ENCODE measurements around the gene TBXAS1.

TBXAS1 gene

DNA sequence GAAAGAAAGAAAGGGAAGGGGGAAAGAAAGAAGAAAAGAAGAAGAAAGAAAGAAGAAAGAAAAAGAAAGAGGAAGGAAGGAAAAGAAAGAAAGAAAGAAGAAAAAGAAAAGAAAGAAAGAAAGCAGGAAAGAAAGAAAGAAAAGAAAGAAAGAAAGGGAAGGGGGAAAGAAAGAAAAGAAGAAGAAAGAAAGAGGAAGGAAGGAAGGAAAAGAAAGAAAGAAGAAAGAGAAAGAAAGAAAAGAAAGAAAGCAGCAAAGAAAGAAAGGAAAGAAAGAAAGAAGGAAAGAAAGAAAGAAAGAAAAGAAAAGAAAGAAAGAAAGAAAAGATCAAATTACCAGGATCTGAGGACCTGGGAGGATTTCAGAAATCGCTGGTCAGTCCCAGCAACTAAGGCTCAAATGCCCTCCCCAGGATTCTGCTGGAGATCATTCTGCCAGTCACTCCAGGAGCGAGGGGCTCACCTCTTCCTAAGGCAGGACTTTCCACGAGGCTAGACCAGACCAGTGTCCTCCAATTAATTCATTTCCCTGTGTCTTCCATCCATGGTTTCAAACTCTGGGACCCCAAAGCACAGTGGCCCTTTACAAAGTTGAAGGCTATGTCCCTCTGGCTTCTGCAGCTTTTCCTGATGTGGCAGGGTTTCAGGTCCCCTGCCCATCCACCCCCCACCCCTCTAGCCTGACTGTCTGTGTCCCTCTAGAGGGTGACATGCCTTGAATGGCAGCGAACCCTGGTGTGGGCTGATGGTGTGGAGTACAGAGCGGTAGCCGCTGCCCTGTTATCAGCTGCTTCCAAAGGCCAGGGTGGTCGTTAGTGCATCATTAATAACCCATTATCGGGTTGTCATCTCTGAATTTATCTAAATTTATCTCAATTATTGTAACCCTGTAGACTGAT, 155.8 kb downstream of the TBXAS1 start:
- no peak for DNase-seq

DNA sequence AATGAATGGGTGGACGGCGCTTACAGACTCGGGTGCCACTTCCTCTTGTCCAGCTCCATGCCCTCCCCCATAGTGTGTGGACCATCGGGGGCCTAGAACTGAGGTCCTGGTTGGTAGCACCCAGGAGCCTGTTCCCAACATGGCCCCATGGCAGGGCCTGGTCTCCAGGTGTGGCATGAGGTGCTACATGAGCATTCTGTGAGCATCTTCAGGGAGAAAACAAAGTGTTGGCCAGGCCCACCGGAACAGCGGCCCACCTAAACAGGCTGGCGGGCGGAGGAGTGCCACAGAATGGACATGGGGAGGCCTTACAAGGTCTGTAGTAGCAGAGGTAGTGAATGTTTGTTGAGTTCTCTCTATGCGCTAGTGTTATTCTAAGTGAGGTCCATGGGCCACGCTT, 156.7 kb downstream of the TBXAS1 start:
- DNase-seq = no peak

- no peak for DNase-seq
Measured at GRCh38 chr7:139987691-139988516, 158.8 kb downstream of the TBXAS1 start.

DNA sequence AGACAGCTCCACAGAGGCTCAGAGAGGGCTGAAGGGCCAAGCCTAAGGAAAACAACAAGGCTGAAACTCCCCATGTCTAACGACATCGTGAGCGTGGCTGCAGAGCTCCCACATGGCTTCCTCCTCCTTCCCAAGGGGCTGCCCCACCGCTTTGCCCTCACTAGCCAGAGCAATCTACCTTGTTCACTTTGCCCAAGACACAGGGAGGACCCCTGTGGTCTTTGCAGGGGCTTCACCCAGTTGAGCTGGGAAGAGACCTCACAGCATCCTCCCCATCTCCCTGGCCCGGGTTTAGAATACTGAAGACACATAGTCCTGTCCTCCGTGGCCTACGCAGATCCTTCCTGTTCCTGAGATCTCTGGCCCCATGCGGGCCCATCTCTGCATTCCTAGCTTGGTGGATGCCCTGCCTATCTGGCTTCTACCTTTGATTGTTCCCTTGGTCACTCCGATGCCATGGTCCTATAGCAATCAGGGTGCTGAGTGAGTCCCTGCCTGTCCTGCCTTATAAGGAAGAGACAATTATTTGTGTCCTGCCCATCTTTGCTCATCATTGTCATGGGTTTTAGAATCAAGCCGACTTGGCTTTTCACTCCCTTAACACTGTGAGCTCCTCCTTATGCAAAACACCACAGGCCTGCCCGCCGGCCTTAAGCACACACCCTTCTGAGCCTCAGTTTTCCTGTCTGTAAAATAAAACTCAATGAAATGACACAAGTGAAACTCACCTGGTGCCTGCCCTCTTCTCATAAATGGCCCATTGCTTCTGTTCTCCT, 160.5 kb downstream of the TBXAS1 start:
- no peak for DNase-seq

DNA sequence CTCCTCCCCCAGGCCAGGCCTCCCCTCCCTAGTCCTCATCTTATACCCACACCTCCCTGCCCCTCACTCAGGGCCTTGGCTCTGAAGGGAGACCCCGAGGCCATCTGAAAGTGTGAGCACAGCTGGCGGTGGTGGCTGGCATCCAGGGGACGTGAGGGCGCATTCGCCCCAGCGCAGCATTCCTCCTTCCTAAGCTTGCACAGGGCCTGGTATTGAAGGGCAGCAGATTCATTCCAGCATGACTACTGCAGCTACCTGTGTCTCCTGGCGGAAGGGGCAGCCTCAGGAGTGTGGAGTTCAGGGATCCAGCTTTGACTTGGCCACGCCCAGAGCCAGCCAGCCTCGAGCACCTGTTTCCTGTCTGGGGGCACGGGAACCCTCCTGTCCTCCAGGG, 161.1 kb downstream of the TBXAS1 start:
- no peak for DNase-seq

GRCh38 chr7:139990571-139991268, 161.7 kb downstream of the TBXAS1 start:
- no peak for DNase-seq

- no peak for DNase-seq
Measured at GRCh38 chr7:139991269-139991666, 162.2 kb downstream of the TBXAS1 start.

GRCh38 chr7:139991911-139992310, 162.8 kb downstream of the TBXAS1 start:
- DNase-seq = no peak

DNA sequence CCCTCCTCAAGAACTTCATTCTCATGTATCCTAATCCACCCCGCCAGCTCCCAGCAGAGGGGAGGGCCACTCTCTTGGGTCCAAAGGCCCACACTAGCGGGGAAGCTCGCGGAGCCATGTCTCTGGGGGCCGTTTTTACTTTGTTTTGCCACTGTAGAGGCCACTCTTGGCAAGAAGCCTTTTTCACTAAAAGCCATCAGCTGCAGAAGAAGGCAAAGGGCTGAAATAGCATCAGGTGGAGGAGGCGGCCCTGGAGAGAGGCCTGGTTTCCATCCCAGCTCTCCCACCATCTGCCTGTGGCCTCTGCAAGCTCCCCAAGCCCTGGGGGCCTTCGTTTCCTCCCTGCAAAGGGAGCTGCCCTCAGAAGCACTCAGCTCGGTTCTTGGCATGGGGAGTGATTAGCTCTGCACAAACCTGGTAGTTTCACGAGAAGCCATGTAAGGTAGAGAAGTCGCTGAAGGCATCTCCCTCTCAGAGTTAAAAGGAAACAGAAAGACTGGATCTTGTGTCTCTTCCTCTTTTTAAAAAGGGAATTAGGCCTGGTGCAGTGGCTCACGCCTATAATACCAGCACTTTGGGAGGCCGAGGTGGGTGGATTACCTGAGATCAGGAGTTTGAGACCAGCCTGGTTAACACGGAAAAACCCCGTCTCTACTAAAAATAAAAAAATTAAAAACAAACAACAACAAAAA, 163.4 kb downstream of the TBXAS1 start:
- peak; percentile 16 for DNase-seq

DNA sequence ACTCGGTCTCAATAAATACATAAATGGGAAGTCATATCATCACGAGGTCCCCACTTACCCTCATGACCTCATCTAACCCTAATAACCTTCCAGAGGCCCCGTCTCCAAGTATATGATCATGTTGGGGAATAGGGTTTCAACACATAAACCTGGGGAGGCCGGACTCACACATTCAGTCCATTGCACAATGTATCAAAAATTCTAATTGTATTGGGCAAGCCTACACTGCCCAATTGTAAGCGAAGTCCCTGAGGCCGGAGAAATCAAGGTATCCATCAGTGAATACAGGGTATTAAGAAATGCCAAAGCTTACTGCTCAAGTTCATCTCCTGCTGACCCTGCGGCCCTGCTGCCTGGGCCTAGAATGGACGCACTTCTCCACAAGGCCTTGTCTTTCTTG, 164.1 kb downstream of the TBXAS1 start:
- no peak for DNase-seq

DNA sequence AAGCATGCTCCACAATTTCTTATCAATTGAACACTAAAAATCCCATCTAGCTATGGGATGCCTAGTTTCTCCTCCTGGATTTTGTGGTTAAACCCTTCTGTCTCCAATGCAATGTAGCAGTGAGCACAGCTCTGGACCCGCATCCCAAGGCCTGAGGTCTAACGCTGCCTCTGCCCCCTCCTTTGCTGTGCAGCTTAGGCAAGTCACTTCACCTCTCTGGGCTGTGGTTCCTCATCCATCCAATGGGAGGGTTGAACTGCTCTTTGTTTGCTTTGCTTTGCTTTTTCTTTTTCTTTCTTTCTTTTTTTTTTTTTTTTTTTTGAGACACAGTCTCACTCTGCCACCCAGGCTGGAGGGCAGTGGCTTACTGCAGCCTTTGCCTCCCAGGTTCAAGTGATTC, 164.5 kb downstream of the TBXAS1 start:
- no peak for DNase-seq

DNA sequence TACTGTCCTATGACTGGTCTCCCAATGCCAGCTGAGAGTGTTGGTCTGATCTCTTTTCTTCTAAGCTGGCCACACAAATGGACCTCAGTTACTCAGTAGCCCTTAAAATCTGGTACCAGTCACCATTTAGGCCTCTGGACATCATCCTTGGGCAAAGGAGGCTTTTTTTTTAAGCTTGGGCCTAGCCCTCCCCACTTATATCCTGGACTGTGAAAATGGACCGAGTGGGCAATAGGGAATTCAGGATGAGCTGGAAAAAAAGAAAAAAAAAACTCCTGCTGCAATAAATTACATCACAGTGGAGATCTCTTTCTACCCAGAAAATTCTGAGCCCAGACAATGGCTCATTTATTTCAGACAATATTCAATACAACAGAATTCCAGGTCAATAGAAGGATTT, 165.3 kb downstream of the TBXAS1 start:
- no peak for DNase-seq

GRCh38 chr7:139995017-139995915, 166.2 kb downstream of the TBXAS1 start:
- peak; percentile 41 for DNase-seq

DNA sequence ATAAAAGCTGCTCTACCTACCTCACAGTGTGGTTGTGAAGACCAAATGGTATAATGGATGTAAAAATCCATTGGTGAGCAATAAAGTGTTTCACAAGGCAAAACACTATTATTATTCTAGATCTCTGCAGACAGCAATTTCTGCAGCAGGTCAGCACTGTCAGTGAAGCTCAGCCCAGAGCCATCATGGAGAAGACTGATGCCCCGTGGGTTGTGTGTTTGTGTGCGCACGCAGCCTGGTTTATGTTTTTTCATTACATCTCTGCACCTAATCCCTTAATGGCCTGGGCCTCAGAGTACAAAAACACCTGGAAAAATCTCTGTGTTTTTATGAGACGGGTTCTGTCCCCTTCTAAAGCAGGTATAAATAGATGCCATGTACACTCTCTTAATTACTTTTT, 169.5 kb downstream of the TBXAS1 start:
- DNase-seq = no peak

DNA sequence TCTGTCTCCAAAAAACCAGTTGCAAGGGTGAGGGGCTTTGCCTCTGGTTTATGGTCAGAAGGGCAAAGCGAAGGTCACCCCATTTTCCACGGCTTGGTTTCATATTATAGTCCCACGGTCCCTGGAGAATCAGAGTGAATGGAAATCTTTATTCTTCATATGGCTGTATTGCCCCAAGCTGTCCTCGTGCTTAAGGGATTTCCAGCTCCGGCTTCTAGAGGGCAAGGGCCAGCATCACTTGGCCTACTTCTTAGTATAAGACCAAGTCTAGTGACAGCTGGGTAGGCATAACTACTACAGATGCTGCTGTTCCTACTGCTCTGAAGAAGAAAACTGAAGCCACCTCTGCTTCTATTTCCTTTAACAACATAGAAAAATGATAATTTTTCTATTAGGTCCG, 170.5 kb downstream of the TBXAS1 start:
- peak; percentile 40 for DNase-seq

DNA sequence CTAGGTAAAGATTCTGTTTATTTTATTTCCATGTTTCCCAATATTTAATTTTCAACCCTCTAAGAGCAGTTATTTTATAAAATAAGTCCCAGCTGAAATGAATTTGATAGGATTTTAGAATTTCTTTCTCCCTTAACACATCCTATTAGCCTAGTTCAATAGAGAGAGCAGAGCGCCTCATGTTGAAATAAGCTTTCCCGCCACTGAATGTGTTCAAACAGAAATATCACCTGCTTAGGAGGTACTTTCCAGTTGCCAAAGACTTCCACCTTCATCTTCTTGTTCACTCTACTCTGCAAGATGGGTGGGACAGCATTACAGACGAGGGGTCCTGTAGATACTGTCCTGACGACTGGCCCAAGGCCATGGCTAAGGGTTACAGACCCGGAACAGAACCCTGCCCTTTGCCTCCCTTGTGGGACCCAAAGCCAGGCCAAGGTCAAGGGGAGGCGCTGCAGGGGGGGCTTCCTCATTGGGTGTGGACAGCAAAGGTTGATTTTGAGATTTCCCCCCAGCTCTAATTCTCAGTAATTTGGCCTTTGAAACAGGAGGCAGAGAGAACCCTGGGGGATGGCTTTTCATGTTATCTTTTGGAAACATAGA, 171.7 kb downstream of the TBXAS1 start:
- no peak for DNase-seq

DNA sequence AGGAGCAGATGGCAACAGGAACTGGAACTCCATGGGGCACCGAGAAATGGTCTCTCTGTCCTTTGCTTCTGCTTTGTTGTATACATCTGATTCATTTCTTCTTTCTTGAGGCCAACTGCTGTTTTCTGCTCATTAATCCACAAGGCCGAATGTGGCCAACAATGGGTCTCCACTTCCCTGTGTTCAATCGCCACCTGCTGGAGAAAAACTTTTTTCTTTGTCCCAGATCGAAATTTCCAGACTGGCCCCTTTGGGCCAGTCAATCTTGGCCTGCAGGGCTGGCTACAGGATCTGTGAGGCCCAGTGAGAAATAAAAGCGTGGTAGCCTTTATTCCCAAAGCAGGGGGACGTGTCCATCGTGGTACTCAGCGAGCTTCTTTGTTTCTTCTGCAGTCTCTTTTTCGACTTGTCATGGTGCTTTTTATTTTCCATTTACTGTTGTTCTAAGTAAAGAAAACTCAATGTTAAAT, 174.9 kb downstream of the TBXAS1 start:
- peak; percentile 83 for DNase-seq

DNA sequence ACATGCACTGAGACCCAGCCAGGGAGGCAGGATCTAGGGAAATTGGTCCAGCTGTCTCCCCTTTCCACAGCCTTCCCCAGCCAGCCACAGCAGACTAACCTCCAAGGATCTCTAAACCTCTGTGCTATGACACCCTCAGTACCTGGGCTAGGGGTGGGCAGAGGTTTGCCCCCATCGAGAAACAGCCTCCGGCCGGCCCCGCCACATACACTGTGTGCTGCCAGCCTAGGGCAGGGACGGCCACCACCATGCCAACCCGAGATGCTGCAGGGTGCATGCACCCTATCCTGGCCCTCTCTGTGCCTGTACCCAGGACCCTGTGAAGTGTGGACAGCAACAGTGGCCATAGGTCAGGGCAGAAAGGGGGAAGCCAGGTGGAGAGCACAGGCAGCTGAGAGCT, 175.6 kb downstream of the TBXAS1 start:
- DNase-seq = no peak

DNA sequence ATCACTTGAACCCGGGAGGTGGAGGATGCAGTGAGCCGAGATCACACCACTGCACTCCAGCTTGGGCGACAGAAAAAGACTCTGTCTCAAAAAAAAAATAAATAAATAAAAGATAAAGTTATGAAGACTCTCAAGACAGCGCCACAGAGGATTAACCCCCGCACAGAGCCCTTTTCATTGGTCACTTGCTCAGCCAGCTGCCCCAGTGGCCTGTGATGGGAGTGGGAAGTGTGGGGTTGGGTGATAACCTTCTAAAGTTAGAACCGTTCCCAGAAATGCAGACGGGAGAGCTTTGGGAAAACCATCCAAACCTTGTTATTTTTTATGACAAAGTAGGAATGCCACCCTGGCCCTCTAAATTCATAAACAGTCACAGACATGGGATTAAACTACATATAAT, 176.3 kb downstream of the TBXAS1 start:
- DNase-seq = no peak

Data from eye (tissue), 1 donor.